Neural cell (in vitro differentiated cells): ENCODE data around the gene ARHGAP29.

Experiments
- EP300 ChIP-seq: fragments of 450-650 bp; conservative IDR thresholded peaks from 2 replicates; pipeline ENCODE4 v1.6.1; 2014; ENCODE audit warnings: antibody characterized with exemption, mild to moderate bottlenecking, moderate library complexity; ENCODE audit not compliant: poor library complexity, severe bottlenecking
- EZH2 ChIP-seq: fragments of 200-600, 300-800 bp; shearing (Covaris generic), sonication (generic); IDR thresholded peaks from 2 replicates; pipeline ENCODE4 v1.6.1; 2014; ENCODE audit warnings: antibody characterized with exemption, low read length, borderline replicate concordance, mild to moderate bottlenecking; ENCODE audit not compliant: insufficient read depth, poor library complexity, severe bottlenecking
- MXI1 ChIP-seq: fragments of 450-650 bp; conservative IDR thresholded peaks from 2 replicates; pipeline ENCODE4 v1.6.1; 2014; ENCODE audit warnings: antibody characterized with exemption, mild to moderate bottlenecking; ENCODE audit not compliant: poor library complexity, severe bottlenecking
- POLR2AphosphoS5 ChIP-seq: IDR thresholded peaks from 2 replicates; pipeline ENCODE4 v1.6.1; 2012
- RAD21 ChIP-seq: fragments of 450-650 bp; conservative IDR thresholded peaks from 2 replicates; pipeline ENCODE4 v1.6.1; 2014; ENCODE audit warnings: antibody characterized with exemption, mild to moderate bottlenecking, moderate library complexity
- SMC3 ChIP-seq: fragments of 450-650 bp; conservative IDR thresholded peaks from 2 replicates; pipeline ENCODE4 v1.6.1; 2014; ENCODE audit warnings: antibody characterized with exemption, mild to moderate bottlenecking, moderate library complexity; ENCODE audit not compliant: poor library complexity
- TAF1 ChIP-seq: IDR thresholded peaks from 2 replicates; pipeline ENCODE4 v1.6.1; 2012; ENCODE audit warnings: low read depth
- TF ChIP-seq, protein P1 (sequence below): fragments of 450-650 bp; IDR thresholded peaks from 2 replicates; pipeline ENCODE4 v1.5.1; 2014; ENCODE audit warnings: antibody characterized with exemption, mild to moderate bottlenecking, moderate library complexity; ENCODE audit not compliant: poor library complexity, severe bottlenecking
- TF ChIP-seq, protein P2 (sequence below): IDR thresholded peaks from 2 replicates; pipeline ENCODE4 v1.6.1; 2012; ENCODE audit warnings: borderline replicate concordance

DNA sequence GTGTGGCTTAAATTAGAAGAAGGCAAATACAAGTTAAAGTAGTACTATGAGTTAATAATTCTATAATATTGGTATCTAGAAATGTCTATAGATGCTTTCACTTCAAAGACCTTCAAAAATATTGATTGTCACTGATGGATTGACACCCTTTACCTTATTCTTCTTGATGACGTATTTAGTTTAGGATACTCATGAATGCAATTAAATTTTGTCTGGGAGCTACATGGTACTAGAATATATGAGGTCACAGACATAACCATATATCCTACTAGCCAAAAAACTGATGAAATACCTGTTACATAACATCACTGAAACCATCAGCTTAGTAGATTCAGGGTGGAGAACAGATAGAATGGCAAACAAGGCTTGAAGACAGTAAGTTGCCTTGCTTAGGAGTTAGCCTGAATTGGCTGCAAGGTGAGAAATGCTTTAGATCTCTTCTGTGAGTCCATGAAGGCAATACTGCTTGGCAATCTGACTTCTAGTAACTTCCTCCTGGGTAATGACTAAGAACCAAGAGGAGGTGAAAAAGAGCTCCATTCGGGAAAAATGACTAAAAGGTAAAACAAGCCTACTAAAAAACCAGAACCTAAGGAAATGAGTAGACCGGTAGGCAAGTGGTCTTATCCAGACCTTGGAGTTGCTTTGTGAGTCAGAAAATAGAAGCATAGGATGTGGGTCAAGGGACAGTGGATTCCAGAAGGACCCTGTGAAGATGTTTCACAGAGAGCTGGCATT lies 16.9 kb upstream of the ARHGAP29 start:
- TF ChIP-seq, protein P1, sequence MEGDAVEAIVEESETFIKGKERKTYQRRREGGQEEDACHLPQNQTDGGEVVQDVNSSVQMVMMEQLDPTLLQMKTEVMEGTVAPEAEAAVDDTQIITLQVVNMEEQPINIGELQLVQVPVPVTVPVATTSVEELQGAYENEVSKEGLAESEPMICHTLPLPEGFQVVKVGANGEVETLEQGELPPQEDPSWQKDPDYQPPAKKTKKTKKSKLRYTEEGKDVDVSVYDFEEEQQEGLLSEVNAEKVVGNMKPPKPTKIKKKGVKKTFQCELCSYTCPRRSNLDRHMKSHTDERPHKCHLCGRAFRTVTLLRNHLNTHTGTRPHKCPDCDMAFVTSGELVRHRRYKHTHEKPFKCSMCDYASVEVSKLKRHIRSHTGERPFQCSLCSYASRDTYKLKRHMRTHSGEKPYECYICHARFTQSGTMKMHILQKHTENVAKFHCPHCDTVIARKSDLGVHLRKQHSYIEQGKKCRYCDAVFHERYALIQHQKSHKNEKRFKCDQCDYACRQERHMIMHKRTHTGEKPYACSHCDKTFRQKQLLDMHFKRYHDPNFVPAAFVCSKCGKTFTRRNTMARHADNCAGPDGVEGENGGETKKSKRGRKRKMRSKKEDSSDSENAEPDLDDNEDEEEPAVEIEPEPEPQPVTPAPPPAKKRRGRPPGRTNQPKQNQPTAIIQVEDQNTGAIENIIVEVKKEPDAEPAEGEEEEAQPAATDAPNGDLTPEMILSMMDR, result no peak
- TF ChIP-seq, protein P2, sequence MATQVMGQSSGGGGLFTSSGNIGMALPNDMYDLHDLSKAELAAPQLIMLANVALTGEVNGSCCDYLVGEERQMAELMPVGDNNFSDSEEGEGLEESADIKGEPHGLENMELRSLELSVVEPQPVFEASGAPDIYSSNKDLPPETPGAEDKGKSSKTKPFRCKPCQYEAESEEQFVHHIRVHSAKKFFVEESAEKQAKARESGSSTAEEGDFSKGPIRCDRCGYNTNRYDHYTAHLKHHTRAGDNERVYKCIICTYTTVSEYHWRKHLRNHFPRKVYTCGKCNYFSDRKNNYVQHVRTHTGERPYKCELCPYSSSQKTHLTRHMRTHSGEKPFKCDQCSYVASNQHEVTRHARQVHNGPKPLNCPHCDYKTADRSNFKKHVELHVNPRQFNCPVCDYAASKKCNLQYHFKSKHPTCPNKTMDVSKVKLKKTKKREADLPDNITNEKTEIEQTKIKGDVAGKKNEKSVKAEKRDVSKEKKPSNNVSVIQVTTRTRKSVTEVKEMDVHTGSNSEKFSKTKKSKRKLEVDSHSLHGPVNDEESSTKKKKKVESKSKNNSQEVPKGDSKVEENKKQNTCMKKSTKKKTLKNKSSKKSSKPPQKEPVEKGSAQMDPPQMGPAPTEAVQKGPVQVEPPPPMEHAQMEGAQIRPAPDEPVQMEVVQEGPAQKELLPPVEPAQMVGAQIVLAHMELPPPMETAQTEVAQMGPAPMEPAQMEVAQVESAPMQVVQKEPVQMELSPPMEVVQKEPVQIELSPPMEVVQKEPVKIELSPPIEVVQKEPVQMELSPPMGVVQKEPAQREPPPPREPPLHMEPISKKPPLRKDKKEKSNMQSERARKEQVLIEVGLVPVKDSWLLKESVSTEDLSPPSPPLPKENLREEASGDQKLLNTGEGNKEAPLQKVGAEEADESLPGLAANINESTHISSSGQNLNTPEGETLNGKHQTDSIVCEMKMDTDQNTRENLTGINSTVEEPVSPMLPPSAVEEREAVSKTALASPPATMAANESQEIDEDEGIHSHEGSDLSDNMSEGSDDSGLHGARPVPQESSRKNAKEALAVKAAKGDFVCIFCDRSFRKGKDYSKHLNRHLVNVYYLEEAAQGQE, result no peak
- TF ChIP-seq EP300 (no peak), POLR2AphosphoS5 (no peak), RAD21 (no peak), EZH2 (no peak), MXI1 (no peak), TAF1 (no peak), SMC3 (no peak)
